GM12864 (cell line): ENCODE data around the gene ZBTB45.
"Not testable (repeated sequence)": the region's sequence is repeated elsewhere in the genome, so short reads cannot be mapped to it uniquely, and the experiment has no call there.

Experiments
- DNase-seq: peaks from one replicate; pipeline ENCODE4 v3.0.0-alpha.2; 2011; ENCODE audit warnings: low read depth
- H3K4me3 ChIP-seq: 2 replicates; pipeline ENCODE4 v1.5.1; 2011; ENCODE audit warnings: mild to moderate bottlenecking, low read depth, low read length, control low read depth
- TF ChIP-seq, protein P1 (sequence below): IDR thresholded peaks from 2 replicates; pipeline ENCODE4 v1.5.1; 2011; ENCODE audit warnings: low read depth, mild to moderate bottlenecking, moderate library complexity, low read length, control low read depth, inconsistent platforms; ENCODE audit errors: missing control alignments

Gene ZBTB45

DNA sequence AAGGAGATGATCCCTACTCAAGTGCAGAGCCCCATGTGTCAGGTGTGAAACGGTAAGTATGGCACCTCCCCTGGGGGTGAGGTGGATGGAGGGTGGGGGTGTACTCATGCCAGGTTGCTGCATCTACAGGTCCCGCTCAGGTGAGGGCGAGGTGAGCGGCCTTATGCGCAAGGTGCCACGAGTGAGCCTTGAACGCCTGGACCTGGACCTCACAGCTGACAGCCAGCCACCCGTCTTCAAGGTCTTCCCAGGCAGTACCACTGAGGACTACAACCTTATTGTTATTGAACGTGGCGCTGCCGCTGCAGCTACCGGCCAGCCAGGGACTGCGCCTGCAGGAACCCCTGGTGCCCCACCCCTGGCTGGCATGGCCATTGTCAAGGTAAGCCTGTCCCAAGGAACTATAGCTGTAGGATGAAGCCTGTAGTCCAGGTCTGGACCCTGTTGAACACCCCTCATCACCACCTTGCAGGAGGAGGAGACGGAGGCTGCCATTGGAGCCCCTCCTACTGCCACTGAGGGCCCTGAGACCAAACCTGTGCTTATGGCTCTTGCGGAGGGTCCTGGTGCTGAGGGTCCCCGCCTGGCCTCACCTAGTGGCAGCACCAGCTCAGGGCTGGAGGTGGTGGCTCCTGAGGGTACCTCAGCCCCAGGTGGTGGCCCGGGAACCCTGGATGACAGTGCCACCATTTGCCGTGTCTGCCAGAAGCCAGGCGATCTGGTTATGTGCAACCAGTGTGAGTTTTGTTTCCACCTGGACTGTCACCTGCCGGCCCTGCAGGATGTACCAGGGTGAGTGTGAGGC lies 29.5 kb upstream of the ZBTB45 start:
- TF ChIP-seq, protein P1, sequence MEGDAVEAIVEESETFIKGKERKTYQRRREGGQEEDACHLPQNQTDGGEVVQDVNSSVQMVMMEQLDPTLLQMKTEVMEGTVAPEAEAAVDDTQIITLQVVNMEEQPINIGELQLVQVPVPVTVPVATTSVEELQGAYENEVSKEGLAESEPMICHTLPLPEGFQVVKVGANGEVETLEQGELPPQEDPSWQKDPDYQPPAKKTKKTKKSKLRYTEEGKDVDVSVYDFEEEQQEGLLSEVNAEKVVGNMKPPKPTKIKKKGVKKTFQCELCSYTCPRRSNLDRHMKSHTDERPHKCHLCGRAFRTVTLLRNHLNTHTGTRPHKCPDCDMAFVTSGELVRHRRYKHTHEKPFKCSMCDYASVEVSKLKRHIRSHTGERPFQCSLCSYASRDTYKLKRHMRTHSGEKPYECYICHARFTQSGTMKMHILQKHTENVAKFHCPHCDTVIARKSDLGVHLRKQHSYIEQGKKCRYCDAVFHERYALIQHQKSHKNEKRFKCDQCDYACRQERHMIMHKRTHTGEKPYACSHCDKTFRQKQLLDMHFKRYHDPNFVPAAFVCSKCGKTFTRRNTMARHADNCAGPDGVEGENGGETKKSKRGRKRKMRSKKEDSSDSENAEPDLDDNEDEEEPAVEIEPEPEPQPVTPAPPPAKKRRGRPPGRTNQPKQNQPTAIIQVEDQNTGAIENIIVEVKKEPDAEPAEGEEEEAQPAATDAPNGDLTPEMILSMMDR: no peak
- H3K4me3 ChIP-seq: no peak overlapping the region
- DNase-seq: no peak

DNA sequence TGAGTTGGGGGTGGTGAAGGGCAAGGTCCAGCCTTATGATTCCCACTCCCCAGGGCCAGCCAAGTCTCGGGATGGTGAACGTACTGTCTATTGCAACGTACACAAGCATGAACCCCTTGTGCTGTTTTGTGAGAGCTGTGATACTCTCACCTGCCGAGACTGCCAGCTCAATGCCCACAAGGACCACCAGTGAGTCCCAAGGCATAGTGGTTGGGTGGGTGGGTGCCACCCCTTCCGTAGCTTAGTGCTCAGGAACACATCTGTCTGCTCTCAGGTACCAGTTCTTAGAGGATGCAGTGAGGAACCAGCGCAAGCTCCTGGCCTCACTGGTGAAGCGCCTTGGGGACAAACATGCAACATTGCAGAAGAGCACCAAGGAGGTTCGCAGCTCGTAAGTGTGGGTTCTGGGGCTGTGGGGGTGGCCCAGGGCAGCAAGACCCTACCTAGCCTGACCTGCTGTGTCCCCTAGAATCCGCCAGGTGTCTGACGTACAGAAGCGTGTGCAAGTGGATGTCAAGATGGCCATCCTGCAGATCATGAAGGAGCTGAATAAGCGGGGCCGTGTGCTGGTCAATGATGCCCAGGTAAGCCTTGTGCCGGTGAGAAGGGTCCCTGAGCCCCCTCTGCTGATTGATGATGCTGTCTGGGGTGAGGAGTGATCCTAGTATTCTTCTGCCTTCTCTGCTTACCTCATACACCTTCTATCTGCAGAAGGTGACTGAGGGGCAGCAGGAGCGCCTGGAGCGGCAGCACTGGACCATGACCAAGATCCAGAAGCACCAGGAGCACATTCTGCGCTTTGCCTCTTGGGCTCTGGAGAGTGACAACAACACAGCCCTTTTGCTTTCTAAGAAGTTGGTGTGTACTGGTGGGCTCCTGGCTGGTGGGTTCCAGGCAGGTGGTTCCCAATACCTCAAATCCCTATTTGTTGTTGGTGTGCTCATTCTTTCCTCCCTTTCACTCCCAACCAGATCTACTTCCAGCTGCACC lies 28.0 kb upstream of the ZBTB45 start:
- no peak overlapping the region for H3K4me3 ChIP-seq
- DNase-seq: no peak
- TF ChIP-seq, protein P1: no peak

DNA sequence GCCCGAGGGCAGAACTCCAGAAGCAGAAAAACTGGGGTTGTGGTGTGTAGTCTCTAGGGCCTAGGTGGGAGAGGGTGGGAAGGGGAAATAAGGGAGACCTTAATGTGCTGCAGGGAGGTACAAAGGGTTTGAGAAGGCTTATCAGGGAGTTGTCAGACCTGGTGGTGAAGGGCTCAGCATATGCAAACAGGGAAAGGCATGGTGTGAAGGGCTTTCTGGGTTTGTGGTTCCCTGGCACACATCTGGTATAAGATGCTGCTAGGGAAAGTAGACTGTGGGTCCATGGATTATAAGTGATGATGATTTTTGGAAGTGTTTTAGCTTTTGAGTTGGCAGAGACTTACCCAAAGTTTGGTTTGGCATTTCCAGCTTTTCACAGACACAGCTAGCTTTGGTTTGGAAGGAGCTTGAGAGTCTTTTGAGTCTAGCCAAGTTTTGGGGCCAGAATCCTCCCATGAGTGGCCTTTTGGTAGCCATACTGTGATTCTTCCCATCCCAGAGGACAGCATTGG lies 26.5 kb upstream of the ZBTB45 start:
- TF ChIP-seq, protein P1: no peak
- peak overlapping the region; percentile 98 for H3K4me3 ChIP-seq
- DNase-seq: no peak

DNA sequence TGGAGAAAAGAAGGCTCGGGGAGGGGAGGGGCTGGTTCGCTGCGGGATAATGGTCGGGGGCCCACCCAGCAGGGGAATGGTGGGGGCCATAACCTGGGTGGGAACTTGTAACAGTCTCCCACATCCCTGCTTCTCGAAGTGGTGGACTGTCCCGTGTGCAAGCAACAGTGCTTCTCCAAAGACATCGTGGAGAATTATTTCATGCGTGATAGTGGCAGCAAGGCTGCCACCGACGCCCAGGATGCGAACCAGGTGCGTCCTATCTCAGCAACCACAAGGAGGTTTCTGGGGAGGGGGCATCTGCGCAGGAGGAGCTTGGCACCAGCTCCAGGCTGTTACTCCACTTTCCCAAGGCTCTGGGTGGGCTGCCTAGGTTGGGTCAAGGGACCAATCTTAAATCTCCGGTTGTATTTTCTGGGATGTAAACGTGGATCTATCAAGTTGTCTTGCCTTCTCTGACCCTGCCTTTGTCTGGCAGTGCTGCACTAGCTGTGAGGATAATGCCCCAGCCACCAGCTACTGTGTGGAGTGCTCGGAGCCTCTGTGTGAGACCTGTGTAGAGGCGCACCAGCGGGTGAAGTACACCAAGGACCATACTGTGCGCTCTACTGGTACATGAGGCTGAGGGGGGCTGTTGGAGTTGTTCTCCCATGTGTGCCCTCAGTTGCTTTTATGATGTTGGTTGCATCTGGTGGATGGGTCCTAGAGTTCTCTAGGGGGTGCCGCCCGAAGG lies 25.8 kb upstream of the ZBTB45 start:
- TF ChIP-seq, protein P1: no peak
- peak overlapping the region; percentile 98 for H3K4me3 ChIP-seq
- no peak for DNase-seq

DNA sequence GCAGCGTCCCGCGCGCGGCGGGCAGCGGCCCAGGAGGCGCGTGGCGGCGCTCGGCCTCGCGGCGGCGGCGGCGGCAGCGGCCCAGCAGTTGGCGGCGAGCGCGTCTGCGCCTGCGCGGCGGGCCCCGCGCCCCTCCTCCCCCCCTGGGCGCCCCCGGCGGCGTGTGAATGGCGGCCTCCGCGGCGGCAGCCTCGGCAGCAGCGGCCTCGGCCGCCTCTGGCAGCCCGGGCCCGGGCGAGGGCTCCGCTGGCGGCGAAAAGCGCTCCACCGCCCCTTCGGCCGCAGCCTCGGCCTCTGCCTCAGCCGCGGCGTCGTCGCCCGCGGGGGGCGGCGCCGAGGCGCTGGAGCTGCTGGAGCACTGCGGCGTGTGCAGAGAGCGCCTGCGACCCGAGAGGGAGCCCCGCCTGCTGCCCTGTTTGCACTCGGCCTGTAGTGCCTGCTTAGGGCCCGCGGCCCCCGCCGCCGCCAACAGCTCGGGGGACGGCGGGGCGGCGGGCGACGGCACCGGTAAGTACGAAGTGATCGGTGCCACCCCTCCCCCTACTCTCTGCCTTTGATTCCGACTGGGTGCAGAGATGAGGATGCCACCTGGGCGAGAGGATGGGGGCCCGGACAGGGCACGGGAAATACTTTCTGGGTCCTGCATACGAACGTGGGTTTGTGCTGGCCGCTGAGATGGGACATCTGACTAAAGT lies 25.1 kb upstream of the ZBTB45 start:
- no peak for DNase-seq
- H3K4me3 ChIP-seq: peak overlapping the region; percentile 98
- TF ChIP-seq, protein P1: no peak

DNA sequence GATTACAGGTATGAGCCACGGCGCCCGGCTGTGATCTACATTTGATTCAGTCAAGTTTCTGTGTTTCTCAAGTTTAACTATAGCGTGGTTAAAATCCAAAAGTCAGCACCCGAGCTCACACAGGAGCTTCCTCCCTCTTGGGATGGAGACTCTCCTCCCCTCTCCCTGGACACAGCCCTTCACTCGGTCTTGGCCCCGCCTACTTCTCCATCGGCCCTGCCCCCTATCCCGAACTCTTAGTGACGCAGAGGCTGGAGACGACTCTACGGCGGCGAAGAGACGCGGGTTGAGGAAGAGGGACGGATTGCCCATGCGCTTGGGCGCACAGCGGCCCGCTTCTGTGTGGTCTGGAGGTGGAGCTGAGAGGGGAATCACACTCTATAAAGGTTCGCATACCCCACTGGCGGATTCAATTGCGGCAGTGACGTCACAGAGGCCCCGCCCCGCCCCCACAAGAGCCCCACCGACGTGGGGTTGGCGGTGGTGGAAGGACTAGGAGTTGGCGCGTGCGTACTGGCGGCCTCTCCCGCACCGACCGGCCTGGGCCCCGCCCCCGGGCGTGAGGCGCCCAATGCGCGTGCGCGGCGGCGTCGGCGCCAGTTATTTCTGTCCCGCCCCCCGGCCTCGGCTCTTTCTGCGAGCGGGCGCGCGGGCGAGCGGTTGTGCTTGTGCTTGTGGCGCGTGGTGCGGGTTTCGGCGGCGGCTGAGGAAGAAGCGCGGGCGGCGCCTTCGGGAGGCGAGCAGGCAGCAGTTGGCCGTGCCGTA lies 24.4 kb upstream of the ZBTB45 start, which contains the start of gene TRIM28:
Gene TRIM28 (plus strand): TSS at position 239 of the 765 bp plus-strand sequence. CDS start 694 bp downstream, outside the sequence.
- H3K4me3 ChIP-seq: peak within 1 kb of the TSS; percentile 98
- TF ChIP-seq, protein P1: no peak
- peak; percentile 94 for DNase-seq

DNA sequence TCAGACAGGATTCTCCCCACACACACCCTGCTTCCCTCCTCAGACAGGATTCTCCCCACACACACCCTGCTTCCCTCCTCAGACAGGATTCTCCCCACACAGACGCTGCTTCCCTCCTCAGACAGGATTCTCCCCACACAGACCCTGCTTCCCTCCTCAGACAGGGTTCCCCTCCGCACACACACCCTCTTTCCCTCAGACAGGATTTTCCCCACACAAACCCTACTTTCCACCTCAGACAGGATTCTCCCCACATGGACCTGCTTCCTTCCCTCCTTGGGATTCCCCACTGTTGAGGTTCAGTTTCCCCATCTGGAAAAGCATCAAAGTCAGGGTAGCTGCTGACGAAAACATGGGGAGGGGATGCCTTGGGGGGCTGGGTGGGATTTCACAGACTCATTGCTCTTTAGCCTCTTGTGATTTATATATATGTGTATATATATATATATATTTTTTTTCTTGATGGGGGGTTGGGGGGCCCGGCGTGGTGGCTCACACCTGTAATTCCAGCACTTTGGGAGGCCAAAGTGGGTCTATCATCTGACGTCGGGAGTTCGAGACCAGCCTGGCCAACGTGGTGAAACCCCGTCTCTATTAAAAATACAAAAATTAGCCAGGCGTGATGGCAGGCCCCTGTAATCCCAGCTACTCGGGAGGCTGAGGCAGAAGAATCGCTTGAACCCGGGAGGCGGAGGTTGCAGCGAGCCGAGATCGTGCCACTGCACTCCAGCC lies 23.2 kb upstream of the ZBTB45 start:
- DNase-seq, H3K4me3 ChIP-seq: not testable (repeated sequence)

DNA sequence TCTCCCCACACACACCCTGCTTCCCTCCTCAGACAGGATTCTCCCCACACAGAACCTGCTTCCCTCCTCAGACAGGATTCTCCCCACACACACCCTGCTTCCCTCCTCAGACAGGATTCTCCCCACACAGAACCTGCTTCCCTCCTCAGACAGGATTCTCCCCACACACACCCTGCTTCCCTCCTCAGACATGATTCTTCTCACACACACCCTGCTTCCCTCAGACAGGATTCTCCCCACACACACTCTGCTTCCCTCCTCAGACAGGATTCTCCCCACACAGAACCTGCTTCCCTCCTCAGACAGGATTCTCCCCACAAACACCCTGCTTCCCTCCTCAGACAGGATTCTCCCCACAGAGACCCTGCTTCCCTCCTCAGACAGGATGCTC lies 19.6 kb upstream of the ZBTB45 start:
- H3K4me3 ChIP-seq, DNase-seq: not testable (repeated sequence)
